Liver (tissue), 9 donors: ENCODE measurements around the gene LMNTD2. TPM values are rescaled to one million over a fixed set of nuclear protein-coding genes. Genes with fewer than 3 reads are reported as not detected.

Experiments used
- DNase-seq: peaks from one replicate; pipeline ENCODE4 v3.0.0-alpha.2; 2017; ENCODE audit warnings: low spot score
- H3K27ac ChIP-seq, 2 donors: one replicate each; pipeline ENCODE4 v1.7.0; 2013; ENCODE audit warnings: inconsistent platforms in 2 of 2, low read length in 2 of 2, control low read depth in 1 of 2, low read depth in 1 of 2, mild to moderate bottlenecking in 1 of 2
- H3K27me3 ChIP-seq, 4 donors: one replicate each; pipeline versions ENCODE4 v1.6.1 to v1.7.0; 2013; ENCODE audit warnings: low read length in 3 of 4, inconsistent platforms in 1 of 4, mild to moderate bottlenecking in 1 of 4, moderate library complexity in 1 of 4; ENCODE audit not compliant: control insufficient read depth in 4 of 4, insufficient read depth in 4 of 4
- H3K36me3 ChIP-seq, 4 donors: one replicate each; pipeline versions ENCODE4 v1.6.1 to v1.7.0; 2013; ENCODE audit warnings: low read length in 3 of 4, mild to moderate bottlenecking in 3 of 4, low read depth in 1 of 4, moderate library complexity in 1 of 4; ENCODE audit not compliant: control insufficient read depth in 4 of 4, insufficient read depth in 3 of 4
- H3K4me1 ChIP-seq, 4 donors: one replicate each; pipeline versions ENCODE4 v1.6.1 to v1.7.0; 2013; ENCODE audit warnings: low read length in 3 of 4, mild to moderate bottlenecking in 3 of 4, moderate library complexity in 1 of 4; ENCODE audit not compliant: control insufficient read depth in 4 of 4, insufficient read depth in 4 of 4
- H3K4me3 ChIP-seq, 3 donors: one replicate each; pipeline versions ENCODE4 v1.6.1 to v1.7.0; 2013; ENCODE audit warnings: low read length in 3 of 3, control low read depth in 1 of 3, low read depth in 1 of 3, mild to moderate bottlenecking in 1 of 3
- H3K9ac ChIP-seq, 2 donors: one replicate each; pipeline ENCODE4 v1.7.0; 2013; ENCODE audit warnings: low read length in 2 of 2, mild to moderate bottlenecking in 2 of 2, moderate library complexity in 2 of 2, control low read depth in 1 of 2, low read depth in 1 of 2
- H3K9me3 ChIP-seq, 4 donors: one replicate each; pipeline versions ENCODE4 v1.6.1 to v1.7.0; 2013; ENCODE audit warnings: low read length in 3 of 4; ENCODE audit not compliant: control insufficient read depth in 4 of 4
- CTCF ChIP-seq: fragments of 150-350 bp; IDR thresholded peaks from 2 replicates; pipeline ENCODE4 v1.5.1; 2017; ENCODE audit warnings: improper control_type of control experiment, low read depth, low read length; ENCODE audit not compliant: missing input control
- EGR1 ChIP-seq, 2 donors: IDR thresholded peaks; 2 replicates each; pipeline ENCODE4 v1.6.1; 2016 to 2018; ENCODE audit warnings: antibody characterized with exemption in 2 of 2, low read depth in 2 of 2
- FOXA2 ChIP-seq: IDR thresholded peaks from 2 replicates; pipeline ENCODE4 v1.6.1; 2016; ENCODE audit warnings: antibody characterized with exemption
- GABPA ChIP-seq, 2 donors: IDR thresholded peaks in 1 of 2; conservative IDR thresholded peaks in 1 of 2; 2 replicates each; pipeline ENCODE4 v1.6.1; 2016; ENCODE audit warnings: antibody characterized with exemption in 2 of 2, mild to moderate bottlenecking in 1 of 2, moderate library complexity in 1 of 2
- JUND ChIP-seq, 2 donors: IDR thresholded peaks; 2 replicates each; pipeline ENCODE4 v1.6.1; 2016; ENCODE audit warnings: antibody characterized with exemption in 2 of 2
- REST ChIP-seq: IDR thresholded peaks from 2 replicates; pipeline ENCODE4 v1.6.1; 2016; ENCODE audit warnings: antibody characterized with exemption, mild to moderate bottlenecking
- RXRA ChIP-seq, 2 donors: IDR thresholded peaks; 2 replicates each; pipeline ENCODE4 v1.6.1; 2017 to 2018; ENCODE audit warnings: antibody characterized with exemption in 2 of 2, mild to moderate bottlenecking in 1 of 2
- TAF1 ChIP-seq: conservative IDR thresholded peaks from 2 replicates; pipeline ENCODE4 v1.6.1; 2016; ENCODE audit warnings: antibody characterized with exemption, mild to moderate bottlenecking
- WGBS: extraction: QIAGEN DNeasy Blood & Tissue Kit; methylation state at CpG from one replicate; pipeline ENCODE4 v1.1.7; 2013; 5-methylcytosine and 5-hydroxymethylcytosine counted together
- polyA plus RNA-seq, 2 donors: library from polyadenylated mRNA; stranded (reverse) in 1 of 2; unstranded in 1 of 2; fragments of 200-250 nt in 1 of 2; fragments of >200 nt in 1 of 2; fragmentation: Nextera tagmentation in 1 of 2; extraction: Ambion mirVana in 1 of 2; gene quantifications; one replicate each; pipeline versions ENCODE4 v1.2.1 to v1.2.3, GENCODE V29; 2013 to 2015
- total RNA-seq, 2 donors: library from RNA; depleted of rRNA; stranded (reverse); fragments of >200 nt; gene quantifications; one replicate each; pipeline ENCODE4 v1.2.3, GENCODE V29; 2014
- TF ChIP-seq, protein P1 (sequence below): IDR thresholded peaks from 2 replicates; pipeline ENCODE4 v1.6.1; 2016; ENCODE audit warnings: antibody characterized with exemption
- TF ChIP-seq, protein P2 (sequence below): IDR thresholded peaks from 2 replicates; pipeline ENCODE4 v1.6.1; 2016; ENCODE audit warnings: antibody characterized with exemption
- TF ChIP-seq, protein P3 (sequence below): IDR thresholded peaks from 2 replicates; pipeline ENCODE4 v1.6.1; 2016; ENCODE audit warnings: antibody characterized with exemption
- donor health status: healthy.
- donor health status: healthy.
- donor health status: healthy.
- donor health status: healthy.
- donor health status: healthy.

The LMNTD2 gene
- total and polyA plus RNA-seq, 4 donors, result 1.2 to 4.6 (median 2.3) TPM

DNA sequence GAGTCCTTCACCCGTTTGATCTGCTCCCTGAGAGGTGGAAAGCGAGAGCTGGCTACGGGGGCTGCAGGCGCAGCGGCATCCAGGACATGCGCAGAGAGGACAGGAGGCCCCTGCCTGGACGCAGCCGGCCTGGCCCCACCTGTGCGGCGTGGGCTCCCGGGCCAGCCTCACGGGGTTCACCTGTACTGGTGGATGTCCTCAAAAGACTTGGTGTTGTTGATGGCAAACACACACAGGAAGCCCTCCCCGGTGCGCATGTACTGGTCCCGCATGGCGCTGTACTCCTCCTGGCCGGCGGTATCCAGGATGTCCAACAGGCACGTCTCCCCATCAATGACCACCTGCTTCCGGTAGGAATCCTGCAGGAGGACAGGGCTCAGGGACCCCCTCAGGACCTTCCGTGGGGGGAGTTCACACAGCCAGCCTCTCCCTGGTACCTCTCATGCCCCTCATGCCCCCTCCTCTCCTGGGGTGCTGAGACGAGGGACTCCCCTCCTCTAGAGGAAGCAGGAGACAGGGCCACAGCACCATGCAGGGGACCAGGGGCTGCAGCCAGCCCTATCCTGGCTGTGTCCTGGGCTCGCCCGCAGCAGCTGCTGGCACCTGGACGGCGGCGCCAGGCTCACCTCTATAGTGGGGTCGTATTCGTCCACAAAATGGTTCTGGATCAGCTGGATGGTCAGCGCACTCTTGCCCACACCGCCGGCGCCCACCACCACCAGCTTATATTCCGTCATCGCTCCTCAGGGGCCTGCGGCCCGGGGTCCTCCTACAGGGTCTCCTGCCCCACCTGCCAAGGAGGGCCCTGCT lies 26.7 kb downstream of the LMNTD2 start (continued):
- TF ChIP-seq REST (no peak), GABPA (IDR thresholded peaks at IDR 0.05 in 1 of 2, conservative IDR thresholded peaks at IDR 0.05 in 1 of 2) (no peak), TAF1 (no peak), FOXA2 (no peak), JUND (IDR thresholded peaks at IDR 0.05) (no peak)
- TF ChIP-seq, protein P1, sequence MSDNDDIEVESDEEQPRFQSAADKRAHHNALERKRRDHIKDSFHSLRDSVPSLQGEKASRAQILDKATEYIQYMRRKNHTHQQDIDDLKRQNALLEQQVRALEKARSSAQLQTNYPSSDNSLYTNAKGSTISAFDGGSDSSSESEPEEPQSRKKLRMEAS, result no peak

- peaks cover 8 to 34% (median 26%) of the 10 kb centered on the region in 4 donors for H3K4me1 ChIP-seq
- H3K27ac ChIP-seq, result no peak overlapping the region
- H3K9me3 ChIP-seq, result no peaks in the 10 kb centered on the region
- no peak overlapping the region for H3K9ac ChIP-seq
- H3K4me3 ChIP-seq, result no peak overlapping the region
- H3K27me3 ChIP-seq, result no peaks in the 10 kb centered on the region
- peaks cover 0 to 11% (median 6%) of the 10 kb centered on the region in 4 donors for H3K36me3 ChIP-seq
- WGBS, result 95% methylated on average over 33 of the region's 33 CpGs
- DNase-seq, result peak; percentile 30
- TF ChIP-seq JUND (IDR thresholded peaks at IDR 0.05) (no peak), GABPA (IDR thresholded peaks at IDR 0.05 in 1 of 2, conservative IDR thresholded peaks at IDR 0.05 in 1 of 2) (no peak), RXRA (IDR thresholded peaks at IDR 0.05) (no peak), FOXA2 (no peak), CTCF (no peak), EGR1 (IDR thresholded peaks at IDR 0.05; ENCODE audit: low read depth in 2 of 2) (no peak), REST (no peak), TAF1 (no peak)
- TF ChIP-seq, protein P2, sequence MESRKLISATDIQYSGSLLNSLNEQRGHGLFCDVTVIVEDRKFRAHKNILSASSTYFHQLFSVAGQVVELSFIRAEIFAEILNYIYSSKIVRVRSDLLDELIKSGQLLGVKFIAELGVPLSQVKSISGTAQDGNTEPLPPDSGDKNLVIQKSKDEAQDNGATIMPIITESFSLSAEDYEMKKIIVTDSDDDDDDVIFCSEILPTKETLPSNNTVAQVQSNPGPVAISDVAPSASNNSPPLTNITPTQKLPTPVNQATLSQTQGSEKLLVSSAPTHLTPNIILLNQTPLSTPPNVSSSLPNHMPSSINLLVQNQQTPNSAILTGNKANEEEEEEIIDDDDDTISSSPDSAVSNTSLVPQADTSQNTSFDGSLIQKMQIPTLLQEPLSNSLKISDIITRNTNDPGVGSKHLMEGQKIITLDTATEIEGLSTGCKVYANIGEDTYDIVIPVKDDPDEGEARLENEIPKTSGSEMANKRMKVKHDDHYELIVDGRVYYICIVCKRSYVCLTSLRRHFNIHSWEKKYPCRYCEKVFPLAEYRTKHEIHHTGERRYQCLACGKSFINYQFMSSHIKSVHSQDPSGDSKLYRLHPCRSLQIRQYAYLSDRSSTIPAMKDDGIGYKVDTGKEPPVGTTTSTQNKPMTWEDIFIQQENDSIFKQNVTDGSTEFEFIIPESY, result no peak
- TF ChIP-seq, protein P1, result no peak
- TF ChIP-seq, protein P3, sequence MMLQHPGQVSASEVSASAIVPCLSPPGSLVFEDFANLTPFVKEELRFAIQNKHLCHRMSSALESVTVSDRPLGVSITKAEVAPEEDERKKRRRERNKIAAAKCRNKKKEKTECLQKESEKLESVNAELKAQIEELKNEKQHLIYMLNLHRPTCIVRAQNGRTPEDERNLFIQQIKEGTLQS, result no peak
Observed at GRCh38 chr11:532986-533585, 27.5 kb downstream of the LMNTD2 start.
